Tibial artery (tissue), 4 donors: ENCODE measurements around the gene CT83.

ENCODE experiments used
- DNase-seq, 2 donors: peaks; one replicate each; pipeline ENCODE4 v3.0.0-alpha.2; 2019
- H3K27ac ChIP-seq, 2 donors: fragments of 200-600 bp; sonication (generic) in 1 of 2; 1 replicate in 1 of 2; 2 replicates in 1 of 2; pipeline ENCODE4 v1.5.1; 2018 to 2019; ENCODE audit warnings: mild to moderate bottlenecking in 1 of 2
- H3K27me3 ChIP-seq, 2 donors: fragments of 200-600 bp; sonication (generic) in 1 of 2; one replicate each; pipeline versions ENCODE4 v1.5.1 to v1.6.0; 2016 to 2019
- H3K36me3 ChIP-seq, 3 donors: fragments of 200-600 bp; sonication (generic) in 2 of 3; one replicate each; pipeline ENCODE4 v1.5.1; 2016 to 2019; ENCODE audit warnings: mild to moderate bottlenecking in 2 of 3
- H3K4me1 ChIP-seq, 4 donors: fragments of 200-600 bp; sonication (generic) in 2 of 4; 1 replicate in 3 of 4; 2 replicates in 1 of 4; pipeline ENCODE4 v1.5.1; 2016 to 2019
- H3K4me3 ChIP-seq, 2 donors: fragments of 200-600 bp; sonication (generic) in 1 of 2; 1 replicate in 1 of 2; 2 replicates in 1 of 2; pipeline ENCODE4 v1.5.1; 2018 to 2019; ENCODE audit warnings: mild to moderate bottlenecking in 2 of 2
- H3K9me3 ChIP-seq, 3 donors: fragments of 200-600 bp; sonication (generic) in 1 of 3; one replicate each; pipeline ENCODE4 v1.5.1; 2016 to 2019
- intact Hi-C: fragments of 100-400 bp; cut with DNase I; formaldehyde crosslinking; loops from one replicate; pipeline ENCODE4 v1.15.0; 2023; ENCODE audit warnings: low total_unique reads
- TF ChIP-seq, protein P1 (sequence below), 2 experiments: fragments of 200-600 bp in 1 of 2; fragments of 450-650 bp in 1 of 2; IDR thresholded peaks; one replicate each; pipeline ENCODE4 v1.5.1; 2017 to 2019; ENCODE audit warnings: antibody characterized with exemption in 2 of 2, mild to moderate bottlenecking in 1 of 2, moderate library complexity in 1 of 2

CT83 gene, protein sequence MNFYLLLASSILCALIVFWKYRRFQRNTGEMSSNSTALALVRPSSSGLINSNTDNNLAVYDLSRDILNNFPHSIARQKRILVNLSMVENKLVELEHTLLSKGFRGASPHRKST

DNA sequence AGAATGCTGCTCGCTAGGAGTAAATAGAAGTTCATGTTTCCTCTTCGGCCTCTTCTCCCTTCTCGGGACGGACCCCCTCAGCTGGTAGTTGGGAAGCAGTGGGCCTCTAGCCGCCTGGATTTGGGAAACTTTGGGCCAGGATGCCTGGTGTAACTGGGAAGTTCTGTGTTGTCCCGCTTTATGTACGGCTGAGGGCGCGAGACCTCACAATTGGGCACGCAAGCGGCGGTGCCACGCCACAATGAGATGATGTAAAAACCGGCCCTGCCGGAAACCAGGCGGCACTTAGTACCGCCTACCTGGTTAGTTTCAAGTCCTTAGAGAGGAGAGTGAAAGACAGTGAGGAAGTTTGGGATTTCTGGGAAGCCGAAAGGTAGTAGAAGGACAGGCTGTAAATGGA, at the start of gene CT83:
CT83 (minus strand) TSS at position 155 of the 400 bp plus-strand sequence; CDS start at position 35, 120 bp downstream.
- TF ChIP-seq, protein P1, sequence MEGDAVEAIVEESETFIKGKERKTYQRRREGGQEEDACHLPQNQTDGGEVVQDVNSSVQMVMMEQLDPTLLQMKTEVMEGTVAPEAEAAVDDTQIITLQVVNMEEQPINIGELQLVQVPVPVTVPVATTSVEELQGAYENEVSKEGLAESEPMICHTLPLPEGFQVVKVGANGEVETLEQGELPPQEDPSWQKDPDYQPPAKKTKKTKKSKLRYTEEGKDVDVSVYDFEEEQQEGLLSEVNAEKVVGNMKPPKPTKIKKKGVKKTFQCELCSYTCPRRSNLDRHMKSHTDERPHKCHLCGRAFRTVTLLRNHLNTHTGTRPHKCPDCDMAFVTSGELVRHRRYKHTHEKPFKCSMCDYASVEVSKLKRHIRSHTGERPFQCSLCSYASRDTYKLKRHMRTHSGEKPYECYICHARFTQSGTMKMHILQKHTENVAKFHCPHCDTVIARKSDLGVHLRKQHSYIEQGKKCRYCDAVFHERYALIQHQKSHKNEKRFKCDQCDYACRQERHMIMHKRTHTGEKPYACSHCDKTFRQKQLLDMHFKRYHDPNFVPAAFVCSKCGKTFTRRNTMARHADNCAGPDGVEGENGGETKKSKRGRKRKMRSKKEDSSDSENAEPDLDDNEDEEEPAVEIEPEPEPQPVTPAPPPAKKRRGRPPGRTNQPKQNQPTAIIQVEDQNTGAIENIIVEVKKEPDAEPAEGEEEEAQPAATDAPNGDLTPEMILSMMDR (IDR thresholded peaks at IDR 0.05), result no peak
- Histone ChIP-seq H3K4me3 (no peak within 1 kb of the TSS), H3K27me3 (no peaks in the 10 kb centered on the region), H3K27ac (no peak within 1 kb of the TSS), H3K4me1 (no peaks in the 10 kb centered on the region), H3K9me3 (no peaks in the 10 kb centered on the region), H3K36me3 (no peaks in the 10 kb centered on the region)
- intact Hi-C loops, result no loop called here
- DNase-seq, result no peak

DNA sequence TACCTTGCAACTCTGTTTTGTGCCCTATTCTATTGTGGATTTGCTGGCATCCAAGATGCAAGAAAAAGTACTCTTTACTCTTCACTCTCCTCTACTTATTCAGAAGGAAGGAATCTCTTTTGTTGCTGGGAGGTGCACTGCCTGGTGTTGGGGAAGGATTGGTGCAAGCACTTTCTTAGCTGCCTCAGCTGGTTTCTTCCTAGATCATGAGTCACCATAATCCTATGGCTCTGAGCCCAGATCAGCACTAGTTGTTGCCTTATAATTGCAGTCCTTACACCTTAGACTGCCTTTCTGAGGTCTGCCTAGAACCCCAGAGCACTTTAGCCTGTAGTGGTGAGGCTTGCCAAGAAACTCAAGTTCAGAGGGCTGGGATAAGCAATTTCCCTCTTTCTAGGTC, 37.0 kb upstream of the CT83 start:
- intact Hi-C loops, result no loop called here
- TF ChIP-seq, protein P1 (IDR thresholded peaks at IDR 0.05), result no peak
- no peak overlapping the region for H3K4me3 ChIP-seq
- H3K27me3 ChIP-seq, result no peaks in the 10 kb centered on the region
- H3K9me3 ChIP-seq, result no peaks in the 10 kb centered on the region
- no peaks in the 10 kb centered on the region for H3K4me1 ChIP-seq
- DNase-seq, result no peak
- no peaks in the 10 kb centered on the region for H3K36me3 ChIP-seq
- no peak overlapping the region for H3K27ac ChIP-seq

- TF ChIP-seq, protein P1 (IDR thresholded peaks at IDR 0.05), result no peak
- H3K4me3 ChIP-seq, result no peak overlapping the region
- no peak for DNase-seq
- H3K4me1 ChIP-seq, result no peaks in the 10 kb centered on the region
- no peaks in the 10 kb centered on the region for H3K9me3 ChIP-seq
- intact Hi-C loops, result no loop called here
- H3K36me3 ChIP-seq, result no peaks in the 10 kb centered on the region
- H3K27me3 ChIP-seq, result no peaks in the 10 kb centered on the region
- no peak overlapping the region for H3K27ac ChIP-seq
These were observed 30.5 kb upstream of the CT83 start for GRCh38 chrX:116493271-116493670.

- TF ChIP-seq, protein P1 (IDR thresholded peaks at IDR 0.05), result peak in 1 of 2 experiments; percentile 8
- Histone ChIP-seq H3K27me3 (no peaks in the 10 kb centered on the region), H3K9me3 (no peaks in the 10 kb centered on the region), H3K27ac (no peak overlapping the region), H3K4me1 (no peaks in the 10 kb centered on the region), H3K36me3 (no peaks in the 10 kb centered on the region), H3K4me3 (no peak overlapping the region)
- intact Hi-C loops, result no loop called here
- DNase-seq, result no peak
These were observed 27.3 kb upstream of the CT83 start for GRCh38 chrX:116490104-116490503.

DNA sequence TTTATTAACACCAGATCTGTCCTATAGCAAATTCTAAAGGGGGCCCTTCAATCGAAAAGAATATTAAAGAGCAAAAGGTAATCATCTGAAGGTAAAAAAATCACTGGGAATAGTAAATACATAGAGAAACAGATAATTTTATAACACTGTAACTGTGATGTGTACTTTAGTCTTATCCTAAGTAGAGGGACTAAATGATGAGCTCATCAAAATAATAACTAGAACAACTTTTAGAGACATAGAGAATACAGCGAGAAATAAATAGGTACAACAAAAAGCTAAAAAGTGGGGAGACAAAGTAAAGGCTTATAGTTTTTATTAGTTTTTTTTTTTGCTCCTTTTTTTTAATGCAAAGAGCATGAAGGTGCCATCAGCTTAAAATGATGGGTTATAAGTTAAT, 17.3 kb upstream of the CT83 start:
- Histone ChIP-seq H3K9me3 (no peaks in the 10 kb centered on the region), H3K27me3 (no peaks in the 10 kb centered on the region), H3K36me3 (no peaks in the 10 kb centered on the region), H3K4me3 (no peak overlapping the region), H3K4me1 (no peaks in the 10 kb centered on the region), H3K27ac (no peak overlapping the region)
- DNase-seq, result no peak
- intact Hi-C loops, result no loop called here
- TF ChIP-seq, protein P1 (IDR thresholded peaks at IDR 0.05), result no peak

GRCh38 chrX:116449156-116449555, 13.6 kb downstream of the CT83 start:
- H3K27me3 ChIP-seq, result no peaks in the 10 kb centered on the region
- H3K4me3 ChIP-seq, result no peak overlapping the region
- no peak overlapping the region for H3K27ac ChIP-seq
- H3K4me1 ChIP-seq, result no peaks in the 10 kb centered on the region
- no peaks in the 10 kb centered on the region for H3K36me3 ChIP-seq
- H3K9me3 ChIP-seq, result no peaks in the 10 kb centered on the region
- DNase-seq, result no peak
- TF ChIP-seq, protein P1 (IDR thresholded peaks at IDR 0.05), result no peak
- intact Hi-C loops, result no loop called here
